ENCODE measurements around the gene COL5A1.

The COL5A1 gene

GRCh38 chr9:134626069-134626423 is 15.6 kb upstream of the COL5A1 start:
- no peak for DNase-seq
- ATAC-seq: no peak

- DNase-seq: no peak
- ATAC-seq: no peak
Measured at GRCh38 chr9:134626571-134627416, 14.8 kb upstream of the COL5A1 start.

GRCh38 chr9:134627417-134628353 is 13.9 kb upstream of the COL5A1 start:
- DNase-seq (no peak), ATAC-seq (no peak)

- DNase-seq (no peak), ATAC-seq (no peak)
Measured at GRCh38 chr9:134628354-134628736, 13.3 kb upstream of the COL5A1 start.

GRCh38 chr9:134629061-134629585 is 12.5 kb upstream of the COL5A1 start:
- ATAC-seq: no peak
- DNase-seq: no peak

- no peak for DNase-seq
- no peak for ATAC-seq
Measured at GRCh38 chr9:134629586-134630392, 11.8 kb upstream of the COL5A1 start.

GRCh38 chr9:134630393-134630790 is 11.2 kb upstream of the COL5A1 start:
- no peak for DNase-seq
- no peak for ATAC-seq

GRCh38 chr9:134630861-134631260 is 10.7 kb upstream of the COL5A1 start:
- no peak for ATAC-seq
- no peak for DNase-seq

- DNase-seq (no peak), ATAC-seq (no peak)
Measured at GRCh38 chr9:134631881-134632280, 9.7 kb upstream of the COL5A1 start.

- DNase-seq: no peak
- ATAC-seq: no peak
Measured at GRCh38 chr9:134632329-134632728, 9.3 kb upstream of the COL5A1 start.

GRCh38 chr9:134633362-134634142 is 8.1 kb upstream of the COL5A1 start:
- DNase-seq: no peak
- ATAC-seq: no peak

- DNase-seq: no peak
- no peak for ATAC-seq
Measured at GRCh38 chr9:134634176-134634575, 7.4 kb upstream of the COL5A1 start.

GRCh38 chr9:134634667-134635230 is 6.9 kb upstream of the COL5A1 start:
- DNase-seq (no peak), ATAC-seq (no peak)

GRCh38 chr9:134635351-134636148 is 6.1 kb upstream of the COL5A1 start:
- DNase-seq (no peak), ATAC-seq (no peak)

GRCh38 chr9:134636149-134636507 is 5.5 kb upstream of the COL5A1 start:
- ATAC-seq (no peak), DNase-seq (no peak)

GRCh38 chr9:134637241-134637640 is 4.4 kb upstream of the COL5A1 start:
- DNase-seq: no peak
- no peak for ATAC-seq

- DNase-seq: no peak
- no peak for ATAC-seq
Measured at GRCh38 chr9:134637696-134638501, 3.7 kb upstream of the COL5A1 start.

- DNase-seq: no peak
- ATAC-seq: no peak
Measured at GRCh38 chr9:134638502-134639090, 3.0 kb upstream of the COL5A1 start.

GRCh38 chr9:134639994-134640393 is 1.6 kb upstream of the COL5A1 start:
- DNase-seq (no peak), ATAC-seq (no peak)

All from stimulated activated naive CD8-positive, alpha-beta T cell treated with anti-CD3 and anti-CD28 coated beads, Interleukin-15, Interleukin-2, amounts not matched to agents 100 U/mL and 50 U/mL, for 24 hours (primary cell).